ENCODE measurements around the gene MESP1.
A peak's percentile ranks its signal among the peaks of the same experiment; 100 is the strongest.

MESP1 gene

DNA sequence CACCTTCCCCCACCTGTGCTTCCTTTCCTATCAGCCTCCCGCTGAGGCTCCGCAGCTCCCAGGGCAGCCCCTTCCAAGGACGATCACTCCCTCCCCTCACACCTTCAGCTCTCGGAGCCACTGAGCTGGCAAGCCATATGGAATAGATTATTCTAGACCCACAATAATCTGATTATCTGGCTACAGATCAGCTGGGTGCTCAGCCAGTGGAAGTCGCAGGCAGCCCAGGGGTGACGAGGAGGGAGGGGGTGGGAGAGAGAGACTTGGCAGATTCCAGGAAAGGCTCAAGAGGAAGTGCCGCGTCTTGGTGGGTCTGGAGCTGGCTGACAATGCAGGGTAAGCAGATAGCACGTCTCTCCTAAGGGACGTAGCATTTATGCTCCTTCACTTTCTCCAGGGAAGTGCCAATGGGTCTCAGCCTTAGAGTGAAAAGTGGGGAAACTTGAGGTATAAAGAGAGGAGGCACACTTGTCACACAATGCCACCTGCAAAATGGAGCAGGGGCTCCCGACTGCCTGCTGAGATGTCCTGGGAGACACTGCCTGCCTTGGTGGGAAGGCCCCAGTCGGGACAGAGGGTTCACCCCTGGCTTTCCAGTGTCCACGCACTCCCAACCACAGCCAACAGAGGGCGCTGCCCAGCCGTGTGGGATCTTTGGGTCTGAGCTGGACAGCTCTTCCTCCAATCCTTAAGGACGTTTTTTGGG, 9.4 kb upstream of the MESP1 start:
- TF ChIP-seq, protein P1, sequence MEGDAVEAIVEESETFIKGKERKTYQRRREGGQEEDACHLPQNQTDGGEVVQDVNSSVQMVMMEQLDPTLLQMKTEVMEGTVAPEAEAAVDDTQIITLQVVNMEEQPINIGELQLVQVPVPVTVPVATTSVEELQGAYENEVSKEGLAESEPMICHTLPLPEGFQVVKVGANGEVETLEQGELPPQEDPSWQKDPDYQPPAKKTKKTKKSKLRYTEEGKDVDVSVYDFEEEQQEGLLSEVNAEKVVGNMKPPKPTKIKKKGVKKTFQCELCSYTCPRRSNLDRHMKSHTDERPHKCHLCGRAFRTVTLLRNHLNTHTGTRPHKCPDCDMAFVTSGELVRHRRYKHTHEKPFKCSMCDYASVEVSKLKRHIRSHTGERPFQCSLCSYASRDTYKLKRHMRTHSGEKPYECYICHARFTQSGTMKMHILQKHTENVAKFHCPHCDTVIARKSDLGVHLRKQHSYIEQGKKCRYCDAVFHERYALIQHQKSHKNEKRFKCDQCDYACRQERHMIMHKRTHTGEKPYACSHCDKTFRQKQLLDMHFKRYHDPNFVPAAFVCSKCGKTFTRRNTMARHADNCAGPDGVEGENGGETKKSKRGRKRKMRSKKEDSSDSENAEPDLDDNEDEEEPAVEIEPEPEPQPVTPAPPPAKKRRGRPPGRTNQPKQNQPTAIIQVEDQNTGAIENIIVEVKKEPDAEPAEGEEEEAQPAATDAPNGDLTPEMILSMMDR (conservative IDR thresholded peaks at IDR 0.05; ENCODE audit: low read length) = peak; percentile 98
- TF ChIP-seq EZH2phosphoT487 (IDR thresholded peaks at IDR 0.05; ENCODE audit: borderline replicate concordance) = no peak

DNA sequence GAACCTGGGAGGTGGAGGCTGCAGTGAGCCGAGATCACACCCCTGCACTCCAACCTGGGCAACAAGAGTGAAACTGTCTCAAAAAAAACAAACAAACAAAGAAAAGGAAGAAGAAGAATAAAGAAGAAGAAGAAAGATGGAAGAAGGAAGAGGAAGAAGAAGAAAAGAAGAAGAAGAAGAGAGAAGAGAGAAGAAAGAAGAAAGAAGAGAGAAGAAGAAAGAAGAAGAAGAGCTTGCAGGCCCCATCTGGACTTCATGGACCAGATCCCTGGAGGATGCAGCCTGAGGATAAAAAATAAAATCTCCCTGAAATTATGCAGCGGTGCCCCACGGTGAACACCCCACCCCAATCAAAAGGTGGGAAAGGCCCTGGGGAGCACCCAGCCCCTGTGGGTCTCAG, 8.8 kb upstream of the MESP1 start:
- no peak overlapping the region for H3K4me2 ChIP-seq (ENCODE audit: low read depth, low read length, poor library complexity, severe bottlenecking)
- H3K4me1 ChIP-seq (ENCODE audit: insufficient read depth, low read length, poor library complexity, severe bottlenecking) = no peaks in the 10 kb centered on the region
- no peaks in the 10 kb centered on the region for H3K27me3 ChIP-seq (ENCODE audit: insufficient read depth, low read length, poor library complexity, severe bottlenecking)
- H3K9me3 ChIP-seq (ENCODE audit: insufficient read depth, low read depth, low read length) = no peaks in the 10 kb centered on the region
- no peaks in the 10 kb centered on the region for H3F3A ChIP-seq (ENCODE audit: low read depth)
- H3K79me2 ChIP-seq (ENCODE audit: insufficient read depth, low read length) = no peaks in the 10 kb centered on the region
- H4K20me1 ChIP-seq (ENCODE audit: insufficient read depth, low read length, poor library complexity, severe bottlenecking) = no peaks in the 10 kb centered on the region
- H3K9ac ChIP-seq (ENCODE audit: low read depth, low read length, poor library complexity, severe bottlenecking) = no peak overlapping the region
- H3K36me3 ChIP-seq (ENCODE audit: insufficient read depth, low read length) = no peaks in the 10 kb centered on the region
- no peak overlapping the region for H3K4me3 ChIP-seq (ENCODE audit: low read length, poor library complexity, severe bottlenecking)
- no peak overlapping the region for H2AFZ ChIP-seq (ENCODE audit: low read length)
- no peak for TF ChIP-seq EZH2phosphoT487 (IDR thresholded peaks at IDR 0.05; ENCODE audit: borderline replicate concordance)
- TF ChIP-seq, protein P1 (conservative IDR thresholded peaks at IDR 0.05; ENCODE audit: low read length) = no peak
- no peaks in the 10 kb centered on the region for H3K9me2 ChIP-seq (replicated peaks; ENCODE audit: low read depth, low read length)

More for the DNA sequence above, 9.4 kb upstream of the MESP1 start:
- Histone ChIP-seq H3K9me2 (replicated peaks; ENCODE audit: low read depth, low read length) (no peaks in the 10 kb centered on the region), H3K9me3 (ENCODE audit: insufficient read depth, low read depth, low read length) (no peaks in the 10 kb centered on the region), H3K9ac (ENCODE audit: low read depth, low read length, poor library complexity, severe bottlenecking) (no peak overlapping the region), H2AFZ (ENCODE audit: low read length) (peak overlapping the region; percentile 39; the same call in 1 of the 2 replicates), H3K4me2 (ENCODE audit: low read depth, low read length, poor library complexity, severe bottlenecking) (no peak overlapping the region), H3F3A (ENCODE audit: low read depth) (no peaks in the 10 kb centered on the region), H3K4me1 (ENCODE audit: insufficient read depth, low read length, poor library complexity, severe bottlenecking) (no peaks in the 10 kb centered on the region), H3K36me3 (ENCODE audit: insufficient read depth, low read length) (no peaks in the 10 kb centered on the region), H3K79me2 (ENCODE audit: insufficient read depth, low read length) (no peaks in the 10 kb centered on the region), H3K27me3 (ENCODE audit: insufficient read depth, low read length, poor library complexity, severe bottlenecking) (no peaks in the 10 kb centered on the region), H4K20me1 (ENCODE audit: insufficient read depth, low read length, poor library complexity, severe bottlenecking) (no peaks in the 10 kb centered on the region), H3K4me3 (ENCODE audit: low read length, poor library complexity, severe bottlenecking) (no peak overlapping the region)

DNA sequence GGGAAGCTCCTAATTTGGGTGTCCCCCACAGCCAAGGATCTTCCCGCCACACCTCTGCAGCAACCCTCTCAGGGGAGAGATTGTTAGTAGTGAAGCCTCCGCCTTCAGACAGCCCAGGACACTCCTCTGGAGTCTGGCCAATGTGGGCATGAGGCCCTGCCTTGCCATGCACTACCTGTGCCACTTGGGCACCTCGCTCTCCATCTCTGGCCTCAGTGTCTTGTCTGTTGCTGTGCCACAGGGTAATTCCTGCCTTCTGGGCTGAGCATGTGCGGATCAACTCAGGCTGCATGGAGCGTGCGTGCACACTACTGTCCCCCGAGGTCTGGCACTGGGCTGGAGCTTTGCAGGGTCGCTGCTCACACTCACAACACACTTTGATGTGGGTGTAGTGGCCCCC, 7.9 kb upstream of the MESP1 start:
- H3K9me3 ChIP-seq (ENCODE audit: insufficient read depth, low read depth, low read length) = no peaks in the 10 kb centered on the region
- H3K4me3 ChIP-seq (ENCODE audit: low read length, poor library complexity, severe bottlenecking) = no peak overlapping the region
- H3K4me2 ChIP-seq (ENCODE audit: low read depth, low read length, poor library complexity, severe bottlenecking) = no peak overlapping the region
- H3K9me2 ChIP-seq (replicated peaks; ENCODE audit: low read depth, low read length) = no peaks in the 10 kb centered on the region
- no peaks in the 10 kb centered on the region for H3K79me2 ChIP-seq (ENCODE audit: insufficient read depth, low read length)
- TF ChIP-seq EZH2phosphoT487 (IDR thresholded peaks at IDR 0.05; ENCODE audit: borderline replicate concordance) = no peak
- TF ChIP-seq, protein P1 (conservative IDR thresholded peaks at IDR 0.05; ENCODE audit: low read length) = no peak
- no peaks in the 10 kb centered on the region for H3K36me3 ChIP-seq (ENCODE audit: insufficient read depth, low read length)
- no peak overlapping the region for H3K9ac ChIP-seq (ENCODE audit: low read depth, low read length, poor library complexity, severe bottlenecking)
- no peaks in the 10 kb centered on the region for H4K20me1 ChIP-seq (ENCODE audit: insufficient read depth, low read length, poor library complexity, severe bottlenecking)
- no peaks in the 10 kb centered on the region for H3F3A ChIP-seq (ENCODE audit: low read depth)
- no peak overlapping the region for H2AFZ ChIP-seq (ENCODE audit: low read length)
- H3K27me3 ChIP-seq (ENCODE audit: insufficient read depth, low read length, poor library complexity, severe bottlenecking) = no peaks in the 10 kb centered on the region
- no peaks in the 10 kb centered on the region for H3K4me1 ChIP-seq (ENCODE audit: insufficient read depth, low read length, poor library complexity, severe bottlenecking)
